CD4-positive, alpha-beta T cell (primary cell): Measurements from ENCODE around the gene EDNRA. TPM values are rescaled to one million over a fixed set of nuclear protein-coding genes. Genes with fewer than 3 reads are reported as not detected.

ENCODE experiments used
- ATAC-seq: fragments of 200-7000 bp; cut with Tn5 transposase; one replicate; pipeline ENCODE4 v1.10.0; 2022; ENCODE audit warnings: mild to moderate bottlenecking; ENCODE audit not compliant: poor library complexity
- CTCF ChIA-PET: fragments of 350-600 bp; sonication (Branson Sonifier 250); formaldehyde crosslinking; loops from one replicate; lab custom pipeline; 2021; ENCODE audit warnings: antibody characterized with exemption, inconsistent platforms; lab: Charles Lee
- POLR2A ChIA-PET: fragments of 350-600 bp; sonication (Branson Sonifier 250); formaldehyde crosslinking; loops from one replicate; lab custom pipeline; 2021; ENCODE audit warnings: antibody characterized with exemption, inconsistent platforms; lab: Charles Lee
- DNase-seq, 14 experiments: peaks; one replicate each; pipeline ENCODE4 v3.0.0-alpha.2; 2013 to 2020; ENCODE audit warnings: mixed read lengths in 2 of 14
- H3K27ac ChIP-seq, 2 donors: one replicate each; pipeline versions ENCODE4 v1.5.1 to v1.7.0; 2013; ENCODE audit warnings: low read length in 2 of 2, low read depth in 1 of 2, mild to moderate bottlenecking in 1 of 2
- H3K27me3 ChIP-seq, 2 experiments: 1 replicate in 1 of 2; 2 replicates in 1 of 2; pipeline versions ENCODE4 v1.6.1 to v1.7.0; 2013; ENCODE audit warnings: low read length in 2 of 2, control low read depth in 1 of 2, mild to moderate bottlenecking in 1 of 2, moderate library complexity in 1 of 2; ENCODE audit not compliant: insufficient read depth in 2 of 2, control insufficient read depth in 1 of 2
- H3K36me3 ChIP-seq: one replicate; pipeline ENCODE4 v1.6.1; 2013; ENCODE audit warnings: low read length, control low read depth; ENCODE audit not compliant: insufficient read depth
- H3K4me1 ChIP-seq: one replicate; pipeline ENCODE4 v1.6.1; 2013; ENCODE audit warnings: low read length, control low read depth; ENCODE audit not compliant: insufficient read depth
- H3K4me3 ChIP-seq: one replicate; pipeline ENCODE4 v1.5.1; 2013; ENCODE audit warnings: mild to moderate bottlenecking, low read length, moderate library complexity
- H3K9me3 ChIP-seq, 2 experiments: 1 replicate in 1 of 2; 2 replicates in 1 of 2; pipeline versions ENCODE4 v1.6.1 to v1.7.0; 2013; ENCODE audit warnings: low read length in 2 of 2, mild to moderate bottlenecking in 2 of 2, control low read depth in 1 of 2, moderate library complexity in 1 of 2; ENCODE audit not compliant: control insufficient read depth in 1 of 2, insufficient read depth in 1 of 2
- H3K27ac Mint-ChIP-seq: one replicate; pipeline ENCODE4 v1.8.0; 2020; ENCODE audit warnings: mixed read lengths
- H3K27me3 Mint-ChIP-seq: one replicate; pipeline ENCODE4 v1.8.0; 2021; ENCODE audit warnings: mixed read lengths
- H3K36me3 Mint-ChIP-seq: one replicate; pipeline ENCODE4 v1.8.0; 2021; ENCODE audit warnings: low read depth, mixed read lengths
- H3K4me1 Mint-ChIP-seq: one replicate; pipeline ENCODE4 v1.8.0; 2021; ENCODE audit warnings: low read depth, mixed read lengths
- H3K4me3 Mint-ChIP-seq: one replicate; pipeline ENCODE4 v1.8.0; 2020; ENCODE audit warnings: mild to moderate bottlenecking, mixed read lengths
- H3K9me3 Mint-ChIP-seq: one replicate; pipeline ENCODE4 v1.8.0; 2020; ENCODE audit warnings: mixed read lengths
- CTCF ChIP-seq: fragments of 200-600 bp; IDR thresholded peaks from one replicate; pipeline ENCODE4 v1.8.0; 2022; ENCODE audit warnings: antibody characterized with exemption, mild to moderate bottlenecking
- intact Hi-C, 2 experiments: fragments of 100-400 bp; cut with DNase I in 1 of 2; cut with micrococcal nuclease in 1 of 2; formaldehyde crosslinking; loops; one replicate each; pipeline versions ENCODE4 v1.15.1 to v1.9.0; 2023 to 2025; cut with DNase I, micrococcal nuclease
- total RNA-seq, 174 experiments: library from RNA in 2 of 174; stranded (reverse) in 2 of 174; gene quantifications; one replicate each; pipeline ENCODE4 v1.2.3 and lab custom pipeline; 2021 to 2026

The EDNRA gene
- total RNA-seq, 2 experiments from 2014 or later, result not detected

- TF ChIP-seq CTCF, result no peak
- H3K4me3 ChIP-seq, result no peak overlapping the region
- intact Hi-C loops, result no loop called here
- Mint-ChIP-seq H3K36me3 (no peaks in the 10 kb centered on the region), H3K27ac (no peak overlapping the region), H3K27me3 (peaks cover 14% of the 10 kb centered on the region), H3K4me3 (no peak overlapping the region), H3K9me3 (no peaks in the 10 kb centered on the region), H3K4me1 (no peaks in the 10 kb centered on the region)
- H3K4me1 ChIP-seq, result no peaks in the 10 kb centered on the region
- no peaks in the 10 kb centered on the region for H3K9me3 ChIP-seq
- H3K27ac ChIP-seq, result no peak overlapping the region
- ChIA-PET POLR2A (no interaction called here), CTCF (no interaction called here)
- no peaks in the 10 kb centered on the region for H3K36me3 ChIP-seq
- no peak for DNase-seq
- no peak for ATAC-seq
- no peaks in the 10 kb centered on the region for H3K27me3 ChIP-seq
These were observed 10.2 kb downstream of the EDNRA start for GRCh38 chr4:147491086-147491485.

GRCh38 chr4:147492306-147492705 is 11.4 kb downstream of the EDNRA start:
- POLR2A ChIA-PET, result no interaction called here
- H3K9me3 ChIP-seq, result no peaks in the 10 kb centered on the region
- no peak for TF ChIP-seq CTCF
- no peaks in the 10 kb centered on the region for H3K27me3 ChIP-seq
- CTCF ChIA-PET, result no interaction called here
- Mint-ChIP-seq H3K27ac (no peak overlapping the region), H3K4me1 (no peaks in the 10 kb centered on the region), H3K4me3 (no peak overlapping the region), H3K27me3 (peaks cover 18% of the 10 kb centered on the region), H3K9me3 (no peaks in the 10 kb centered on the region), H3K36me3 (no peaks in the 10 kb centered on the region)
- no peaks in the 10 kb centered on the region for H3K4me1 ChIP-seq
- H3K4me3 ChIP-seq, result no peak overlapping the region
- intact Hi-C loops, result no loop called here
- H3K36me3 ChIP-seq, result no peaks in the 10 kb centered on the region
- DNase-seq (no peak), ATAC-seq (no peak)
- no peak overlapping the region for H3K27ac ChIP-seq

- no peak overlapping the region for H3K4me3 ChIP-seq
These were observed 11.9 kb downstream of the EDNRA start for GRCh38 chr4:147492761-147493160.

More at GRCh38 chr4:147492761-147493160, 11.9 kb downstream of the EDNRA start:
- intact Hi-C loops, result no loop called here
- no peaks in the 10 kb centered on the region for H3K27me3 ChIP-seq
- no peak overlapping the region for H3K27ac Mint-ChIP-seq
- CTCF ChIA-PET, result no interaction called here
- POLR2A ChIA-PET, result no interaction called here
- no peaks in the 10 kb centered on the region for H3K36me3 ChIP-seq
- H3K36me3 Mint-ChIP-seq, result no peaks in the 10 kb centered on the region
- H3K9me3 ChIP-seq, result no peaks in the 10 kb centered on the region
- no peaks in the 10 kb centered on the region for H3K4me1 Mint-ChIP-seq
- DNase-seq (no peak), ATAC-seq (no peak)
- no peaks in the 10 kb centered on the region for H3K4me1 ChIP-seq
- H3K4me3 Mint-ChIP-seq, result no peak overlapping the region
- H3K9me3 Mint-ChIP-seq, result no peaks in the 10 kb centered on the region
- no peak for TF ChIP-seq CTCF
- H3K27me3 Mint-ChIP-seq, result peaks cover 18% of the 10 kb centered on the region
- H3K27ac ChIP-seq, result no peak overlapping the region
